GM19193 (cell line): Measurements from ENCODE around the gene NEXN.

ENCODE experiments used
- POLR2A ChIP-seq: IDR thresholded peaks from 4 replicates; pipeline ENCODE4 v1.6.1; 2011; ENCODE audit not compliant: insufficient read depth, insufficient read length; ENCODE audit errors: extremely low read depth

Gene NEXN

GRCh38 chr1:77940921-77941570, 52.6 kb downstream of the NEXN start:
- no peak for TF ChIP-seq POLR2A

GRCh38 chr1:77942400-77943140, 54.1 kb downstream of the NEXN start:
- no peak for TF ChIP-seq POLR2A

GRCh38 chr1:77945345-77945744, 56.9 kb downstream of the NEXN start:
- TF ChIP-seq POLR2A = no peak

- TF ChIP-seq POLR2A = no peak
Measured at GRCh38 chr1:77948841-77949424, 60.5 kb downstream of the NEXN start.

GRCh38 chr1:77950873-77951272, 62.4 kb downstream of the NEXN start:
- TF ChIP-seq POLR2A = no peak

GRCh38 chr1:77951328-77951727, 62.9 kb downstream of the NEXN start:
- TF ChIP-seq POLR2A = no peak

- TF ChIP-seq POLR2A = no peak
Measured at GRCh38 chr1:77953907-77954306, 65.5 kb downstream of the NEXN start.

- no peak for TF ChIP-seq POLR2A
Measured at GRCh38 chr1:77954521-77954920, 66.1 kb downstream of the NEXN start.

- TF ChIP-seq POLR2A = no peak
Measured at GRCh38 chr1:77955709-77956108, 67.3 kb downstream of the NEXN start.

- no peak for TF ChIP-seq POLR2A
Measured at GRCh38 chr1:77956464-77956863, 68.0 kb downstream of the NEXN start.

- TF ChIP-seq POLR2A = no peak
Measured at GRCh38 chr1:77958391-77958790, 70.0 kb downstream of the NEXN start.

GRCh38 chr1:77958850-77959249, 70.4 kb downstream of the NEXN start:
- no peak for TF ChIP-seq POLR2A

- no peak for TF ChIP-seq POLR2A
Measured at GRCh38 chr1:77961392-77961791, 73.0 kb downstream of the NEXN start.

GRCh38 chr1:77966291-77966690, 77.9 kb downstream of the NEXN start:
- no peak for TF ChIP-seq POLR2A

- TF ChIP-seq POLR2A = no peak
Measured at GRCh38 chr1:77970192-77970591, 81.8 kb downstream of the NEXN start.

GRCh38 chr1:77972080-77972479, 83.7 kb downstream of the NEXN start:
- no peak for TF ChIP-seq POLR2A
